ENCODE measurements around the gene SLC5A10. TPM values are rescaled to one million over a fixed set of nuclear protein-coding genes. Genes with fewer than 3 reads are reported as not detected.
"Not testable (repeated sequence)": the region's sequence is repeated elsewhere in the genome, so short reads cannot be mapped to it uniquely, and the experiment has no call there.

The SLC5A10 gene
- total and polyA plus RNA-seq, 2 donors: 0.05 TPM; not detected in 1

DNA sequence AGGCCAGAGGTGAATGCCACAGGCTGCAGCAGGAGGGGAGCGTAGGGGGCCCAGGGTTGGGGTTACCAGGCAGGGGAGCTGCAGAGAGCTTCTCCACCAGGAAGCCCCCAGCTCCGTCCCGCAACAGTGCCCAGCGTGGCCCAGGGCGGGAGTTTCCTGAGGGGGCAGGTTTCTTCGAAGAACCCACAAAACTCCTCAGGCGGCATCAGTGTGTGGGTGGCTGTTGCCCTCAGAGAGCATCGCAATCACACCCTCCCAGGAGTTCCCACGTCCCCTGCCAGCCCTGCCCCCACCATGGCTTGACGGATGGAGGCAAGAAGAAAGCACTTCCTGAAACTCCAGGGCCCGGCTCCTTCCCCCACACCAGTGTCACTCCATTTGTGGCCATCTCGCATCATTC is 86.8 kb downstream of the SLC5A10 start:
- H3K4me1 ChIP-seq (ENCODE audit: insufficient read depth); DNase-seq (ENCODE audit: extremely low spot score); H3K36me3 ChIP-seq (ENCODE audit: insufficient read depth); H3K27ac ChIP-seq (ENCODE audit: low read depth); H3K4me3 ChIP-seq (ENCODE audit: low read depth, low read length): not testable (repeated sequence)
- WGBS: no CpG with 5 or more reads among the region's 12 CpGs

GRCh38 chr17:19040350-19040749 is 88.4 kb downstream of the SLC5A10 start:
- WGBS: no CpG with 5 or more reads among the region's 9 CpGs

GRCh38 chr17:19041871-19042270 is 89.9 kb downstream of the SLC5A10 start:
- H3K36me3 ChIP-seq (ENCODE audit: insufficient read depth); H3K4me1 ChIP-seq (ENCODE audit: insufficient read depth); H3K27ac ChIP-seq (ENCODE audit: low read depth); DNase-seq (ENCODE audit: extremely low spot score); H3K4me3 ChIP-seq (ENCODE audit: low read depth, low read length): not testable (repeated sequence)
- 83% methylated on average over 4 of the region's 10 CpGs for WGBS

More at GRCh38 chr17:19040350-19040749, 88.4 kb downstream of the SLC5A10 start:
- H3K27ac ChIP-seq (ENCODE audit: low read depth); H3K36me3 ChIP-seq (ENCODE audit: insufficient read depth); H3K4me3 ChIP-seq (ENCODE audit: low read depth, low read length); H3K4me1 ChIP-seq (ENCODE audit: insufficient read depth); DNase-seq (ENCODE audit: extremely low spot score): not testable (repeated sequence)

- not testable (repeated sequence) for H3K36me3 ChIP-seq (ENCODE audit: insufficient read depth); H3K27ac ChIP-seq (ENCODE audit: low read depth); DNase-seq (ENCODE audit: extremely low spot score); H3K4me1 ChIP-seq (ENCODE audit: insufficient read depth); H3K4me3 ChIP-seq (ENCODE audit: low read depth, low read length)
- WGBS: no CpG with 5 or more reads among the region's 14 CpGs
Observed at GRCh38 chr17:19042369-19042768, 90.4 kb downstream of the SLC5A10 start.

DNA sequence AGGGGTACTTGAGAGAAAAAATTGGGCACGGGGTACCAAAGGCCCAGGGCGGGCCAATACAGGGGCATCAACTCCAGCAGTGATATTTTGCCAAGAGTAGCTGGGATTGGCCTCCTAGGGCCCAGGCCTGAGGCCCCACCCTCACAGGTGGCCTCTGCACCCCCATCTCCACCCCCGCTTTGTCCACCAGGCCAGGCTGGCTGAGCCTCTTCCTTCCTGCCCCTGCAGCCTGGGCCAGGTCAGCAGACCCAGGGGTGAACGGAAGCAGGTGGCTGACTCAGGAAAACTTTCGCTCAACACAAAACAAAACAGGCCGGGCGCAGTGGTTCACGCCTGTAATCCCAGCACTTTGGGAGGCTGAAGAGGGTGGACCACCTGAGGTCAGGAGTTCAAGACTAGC is 91.1 kb downstream of the SLC5A10 start:
- not testable (repeated sequence) for H3K36me3 ChIP-seq (ENCODE audit: insufficient read depth); H3K27ac ChIP-seq (ENCODE audit: low read depth); H3K4me3 ChIP-seq (ENCODE audit: low read depth, low read length); H3K4me1 ChIP-seq (ENCODE audit: insufficient read depth); DNase-seq (ENCODE audit: extremely low spot score)
- no CpG with 5 or more reads among the region's 8 CpGs for WGBS

GRCh38 chr17:19044643-19045042 is 92.7 kb downstream of the SLC5A10 start:
- WGBS: no CpG with 5 or more reads among the region's 9 CpGs
- H3K4me1 ChIP-seq (ENCODE audit: insufficient read depth); H3K4me3 ChIP-seq (ENCODE audit: low read depth, low read length); H3K36me3 ChIP-seq (ENCODE audit: insufficient read depth); H3K27ac ChIP-seq (ENCODE audit: low read depth); DNase-seq (ENCODE audit: extremely low spot score): not testable (repeated sequence)

DNA sequence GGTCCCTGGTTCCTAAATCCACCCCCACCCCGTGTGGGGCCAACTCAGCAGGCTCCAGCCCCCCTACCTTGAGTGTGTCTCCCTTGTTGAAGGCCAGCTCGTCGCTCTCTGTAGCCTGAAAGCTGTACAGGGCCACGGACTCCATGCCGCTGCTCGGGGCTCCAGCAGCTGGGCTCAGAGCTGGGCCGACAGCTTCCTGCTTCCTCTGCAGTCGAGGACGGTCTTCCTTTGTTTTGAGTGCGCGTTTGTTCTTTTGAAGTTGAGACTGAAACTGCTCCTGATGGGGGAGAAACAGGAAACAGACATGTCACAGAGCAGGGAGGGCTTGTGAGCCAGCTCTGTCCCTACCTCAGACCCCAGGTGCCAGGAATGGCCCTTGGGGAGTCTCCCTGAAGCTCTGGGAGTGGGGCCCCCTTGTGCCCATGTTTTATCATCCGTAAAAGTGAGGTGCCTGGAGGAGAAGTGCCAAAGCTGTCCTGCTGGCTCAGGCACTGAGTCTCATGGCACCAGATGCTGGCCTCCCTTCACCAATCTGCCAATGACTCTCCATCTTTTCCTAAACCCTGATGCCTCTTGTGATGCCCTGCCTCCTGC is 94.9 kb downstream of the SLC5A10 start, which contains the start of gene GRAP:
TSS of gene GRAP (minus strand) at position 176 of the 594 bp plus-strand sequence. CDS start at position 145, 31 bp downstream.
- H3K4me1 ChIP-seq (ENCODE audit: insufficient read depth); DNase-seq (ENCODE audit: extremely low spot score); H3K36me3 ChIP-seq (ENCODE audit: insufficient read depth); H3K27ac ChIP-seq (ENCODE audit: low read depth); H3K4me3 ChIP-seq (ENCODE audit: low read depth, low read length): not testable (repeated sequence)
- WGBS: no CpG with 5 or more reads among the region's 12 CpGs

- DNase-seq (ENCODE audit: extremely low spot score); H3K36me3 ChIP-seq (ENCODE audit: insufficient read depth); H3K4me3 ChIP-seq (ENCODE audit: low read depth, low read length); H3K4me1 ChIP-seq (ENCODE audit: insufficient read depth); H3K27ac ChIP-seq (ENCODE audit: low read depth): not testable (repeated sequence)
- 94% methylated on average over 5 of the region's 7 CpGs for WGBS
Observed at GRCh38 chr17:19047510-19047909, 95.5 kb downstream of the SLC5A10 start.

DNA sequence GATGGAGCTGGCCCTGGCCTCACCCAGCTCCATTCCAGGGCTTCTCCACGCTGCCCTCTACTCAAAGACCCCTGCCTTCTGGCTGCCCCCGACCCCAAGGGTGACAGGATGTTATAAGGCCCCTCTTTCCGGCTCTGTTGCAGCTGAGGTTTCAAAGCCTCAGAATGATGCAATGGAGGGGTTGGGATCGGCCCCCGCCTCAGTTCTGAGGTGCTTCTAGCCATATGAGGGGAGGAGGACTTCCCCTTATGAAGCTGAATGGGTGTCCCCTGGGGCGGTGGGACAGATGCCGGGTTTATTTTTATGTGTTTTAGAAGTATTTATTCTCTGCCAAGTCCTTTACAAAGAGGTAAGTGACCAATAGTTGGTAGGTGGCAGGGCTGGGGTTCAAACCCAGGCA is 96.9 kb downstream of the SLC5A10 start:
- 77% methylated on average over 4 of the region's 7 CpGs for WGBS
- not testable (repeated sequence) for H3K27ac ChIP-seq (ENCODE audit: low read depth); DNase-seq (ENCODE audit: extremely low spot score); H3K4me1 ChIP-seq (ENCODE audit: insufficient read depth); H3K36me3 ChIP-seq (ENCODE audit: insufficient read depth); H3K4me3 ChIP-seq (ENCODE audit: low read depth, low read length)

DNA sequence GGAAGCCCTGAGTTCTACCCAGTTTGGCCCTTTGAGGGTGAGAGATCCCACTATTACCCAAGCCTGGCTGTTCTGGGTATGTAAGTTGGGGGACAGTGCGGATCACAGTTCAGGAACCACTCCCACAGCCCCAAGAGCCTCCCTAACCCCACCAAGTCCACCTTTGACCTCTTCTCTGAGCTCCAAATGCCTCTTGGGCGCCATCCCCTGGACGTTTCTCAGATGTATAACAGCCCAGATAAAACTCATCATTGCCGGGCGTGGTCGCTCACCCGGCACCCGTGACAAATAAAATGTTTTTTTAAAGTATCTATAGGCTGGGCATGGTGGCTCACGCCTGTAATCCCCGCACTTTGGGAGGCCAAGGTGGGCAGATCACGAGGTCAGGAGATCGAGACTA is 103.5 kb downstream of the SLC5A10 start:
- not testable (repeated sequence) for H3K27ac ChIP-seq (ENCODE audit: low read depth); DNase-seq (ENCODE audit: extremely low spot score); H3K4me3 ChIP-seq (ENCODE audit: low read depth, low read length); H3K4me1 ChIP-seq (ENCODE audit: insufficient read depth); H3K36me3 ChIP-seq (ENCODE audit: insufficient read depth)
- no CpG with 5 or more reads among the region's 12 CpGs for WGBS

DNA sequence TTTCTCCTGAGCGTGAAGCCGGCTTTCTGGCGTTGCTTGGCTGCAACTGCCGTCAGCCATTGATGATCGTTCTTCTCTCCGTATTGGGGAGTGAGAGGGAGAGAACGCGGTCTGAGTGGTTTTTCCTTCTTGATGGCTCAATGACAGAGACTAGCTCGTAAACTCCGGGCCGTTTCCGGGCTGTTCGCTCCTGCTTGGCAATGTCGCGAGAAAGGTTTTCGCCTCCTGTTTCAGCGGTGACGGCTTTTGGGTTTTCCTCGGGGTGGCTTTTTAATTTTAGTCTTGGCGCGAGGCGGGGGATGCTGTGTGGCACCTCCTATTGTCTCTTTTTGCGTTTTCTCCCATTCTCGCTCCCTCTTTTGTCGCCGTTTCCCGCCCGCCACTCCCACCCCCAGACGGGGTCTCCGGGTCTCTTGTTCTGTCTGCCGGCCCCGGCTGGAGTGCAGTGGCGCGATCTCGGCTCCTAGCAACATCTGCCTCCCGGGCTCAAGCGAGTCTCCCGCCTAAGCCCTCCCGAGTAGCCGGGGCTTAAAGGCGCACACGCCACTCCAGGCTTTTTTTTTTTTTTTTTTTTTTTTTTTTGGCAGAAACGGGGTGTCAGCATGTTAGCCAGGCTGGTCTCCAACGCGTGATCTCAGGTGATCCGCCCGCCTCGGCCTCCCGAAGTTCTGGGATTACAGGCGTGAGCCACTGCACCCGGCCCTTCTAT is 110.2 kb downstream of the SLC5A10 start:
- H3K4me1 ChIP-seq (ENCODE audit: insufficient read depth); H3K27ac ChIP-seq (ENCODE audit: low read depth); H3K4me3 ChIP-seq (ENCODE audit: low read depth, low read length); H3K36me3 ChIP-seq (ENCODE audit: insufficient read depth); DNase-seq (ENCODE audit: extremely low spot score): not testable (repeated sequence)
- WGBS: 1% methylated on average over 22 of the region's 51 CpGs

DNA sequence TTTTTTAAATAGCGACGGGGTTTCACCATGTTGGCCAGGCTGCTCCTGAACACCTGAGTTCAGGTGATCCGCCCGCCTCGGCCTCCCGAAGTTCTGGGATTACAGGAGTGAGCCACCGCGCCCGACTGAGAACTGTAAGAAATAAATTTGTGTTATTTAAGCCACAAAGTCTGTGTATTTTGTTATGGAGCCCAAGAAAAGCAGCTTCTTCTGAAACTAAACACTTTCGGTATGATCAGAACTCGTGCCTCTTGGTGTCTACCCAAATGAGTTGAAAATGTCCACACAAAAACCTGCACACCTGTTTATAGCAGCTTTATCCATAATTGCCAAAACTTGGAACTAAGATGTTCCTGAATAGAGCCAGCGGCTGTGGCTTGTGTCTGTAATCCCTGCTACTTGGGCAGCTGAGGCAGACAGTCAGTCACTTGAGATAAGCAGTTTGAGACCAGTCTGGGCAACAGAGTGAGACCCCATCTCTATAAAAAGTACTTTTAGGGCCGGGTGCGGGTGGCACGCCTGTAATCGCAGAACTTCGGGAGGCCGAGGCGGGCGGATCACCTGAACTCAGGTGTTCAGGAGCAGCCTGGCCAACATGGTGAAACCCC is 110.9 kb downstream of the SLC5A10 start:
- DNase-seq (ENCODE audit: extremely low spot score); H3K27ac ChIP-seq (ENCODE audit: low read depth); H3K4me3 ChIP-seq (ENCODE audit: low read depth, low read length); H3K4me1 ChIP-seq (ENCODE audit: insufficient read depth); H3K36me3 ChIP-seq (ENCODE audit: insufficient read depth): not testable (repeated sequence)
- no CpG with 5 or more reads among the region's 20 CpGs for WGBS

DNA sequence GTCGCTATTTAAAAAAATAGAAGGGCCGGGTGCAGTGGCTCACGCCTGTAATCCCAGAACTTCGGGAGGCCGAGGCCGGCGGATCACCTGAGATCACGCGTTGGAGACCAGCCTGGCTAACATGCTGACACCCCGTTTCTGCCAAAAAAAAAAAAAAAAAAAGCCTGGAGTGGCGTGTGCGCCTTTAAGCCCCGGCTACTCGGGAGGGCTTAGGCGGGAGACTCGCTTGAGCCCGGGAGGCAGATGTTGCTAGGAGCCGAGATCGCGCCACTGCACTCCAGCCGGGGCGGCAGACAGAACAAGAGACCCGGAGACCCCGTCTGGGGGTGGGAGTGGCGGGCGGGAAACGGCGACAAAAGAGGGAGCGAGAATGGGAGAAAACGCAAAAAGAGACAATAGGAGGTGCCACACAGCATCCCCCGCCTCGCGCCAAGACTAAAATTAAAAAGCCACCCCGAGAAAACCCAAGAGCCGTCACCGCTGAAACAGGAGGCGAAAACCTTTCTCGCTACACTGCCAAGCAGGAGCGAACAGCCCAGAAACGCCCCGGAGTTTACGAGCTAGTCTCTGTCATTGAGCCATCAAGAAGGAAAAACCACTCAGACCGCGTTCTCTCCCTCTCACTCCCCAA is 111.5 kb downstream of the SLC5A10 start:
- DNase-seq (ENCODE audit: extremely low spot score); H3K4me3 ChIP-seq (ENCODE audit: low read depth, low read length); H3K4me1 ChIP-seq (ENCODE audit: insufficient read depth); H3K36me3 ChIP-seq (ENCODE audit: insufficient read depth); H3K27ac ChIP-seq (ENCODE audit: low read depth): not testable (repeated sequence)
- under 1% methylated on average over 25 of the region's 44 CpGs for WGBS

DNA sequence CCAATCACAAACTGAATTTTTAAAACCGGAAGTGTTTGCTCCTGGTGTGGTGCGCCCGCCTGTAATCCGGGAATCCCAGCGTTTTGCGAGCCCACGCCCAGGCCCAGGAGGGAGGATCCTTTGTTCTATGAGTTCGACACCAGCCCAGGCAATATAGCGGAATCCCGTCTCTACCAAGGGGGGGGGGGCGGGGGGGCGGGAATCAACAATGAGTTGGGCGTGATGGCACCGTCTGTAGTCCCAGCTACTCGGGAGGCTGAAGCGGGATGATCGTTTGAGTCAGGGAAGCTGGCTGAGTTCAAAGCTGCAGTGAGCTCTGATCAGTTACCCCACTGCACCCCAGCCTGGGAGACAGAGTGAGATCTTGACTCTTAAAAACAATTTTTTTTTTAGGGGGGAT is 112.4 kb downstream of the SLC5A10 start:
- H3K4me3 ChIP-seq (ENCODE audit: low read depth, low read length); H3K27ac ChIP-seq (ENCODE audit: low read depth); DNase-seq (ENCODE audit: extremely low spot score); H3K4me1 ChIP-seq (ENCODE audit: insufficient read depth); H3K36me3 ChIP-seq (ENCODE audit: insufficient read depth): not testable (repeated sequence)
- WGBS: 0% methylated on average over 7 of the region's 17 CpGs

Measured in urinary bladder (tissue), 4 donors.